Measurements from ENCODE around the gene MAMDC4.
A peak's percentile ranks its signal among the peaks of the same experiment; 100 is the strongest.

MAMDC4 gene

GRCh38 chr9:136838314-136839228, 13.6 kb upstream of the MAMDC4 start:
- H3K36me3 ChIP-seq (ENCODE audit: control insufficient read depth in 2 of 2, insufficient read depth in 1 of 2, low read length in 2 of 2) = peaks cover 0 to 44% of the 10 kb centered on the region in 2 experiments; a peak in 2 of 3 replicates
- POLR2A ChIA-PET = no interaction called here
- no peaks in the 10 kb centered on the region for H3K9me3 ChIP-seq (ENCODE audit: control insufficient read depth, insufficient read depth, low read depth, low read length)
- TF ChIP-seq ZBTB6 (tag by site-specific recombination; IDR thresholded peaks at IDR 0.05) = peak; percentile 70; the same call in 1 of the 2 replicates
- peak; percentile 66 for TF ChIP-seq ZNF335 (tag by site-specific recombination; conservative IDR thresholded peaks at IDR 0.05)
- 0 out of 2 replicates have a peak, but pooled peaks have one; percentile 11 for TF ChIP-seq GLIS1 (tag by site-specific recombination; IDR thresholded peaks at IDR 0.05)
- peak; percentile 64 for TF ChIP-seq GLIS2 (tag by site-specific recombination; IDR thresholded peaks at IDR 0.05)
- TF ChIP-seq TCF7L2 (IDR thresholded peaks at IDR 0.05; ENCODE audit: borderline replicate concordance, low read depth, low read length) = no peak
- CTCF ChIA-PET = interaction anchor here (1.1 kb wide), 1 partner anchor 168 kb away, joined by 3 read pairs; no protein-coding TSS in a partner anchor
- no peak overlapping the region for H3K4me3 ChIP-seq (ENCODE audit: low read depth, low read length)
- 0 out of 2 replicates have a peak, but pooled peaks cover 5% of the 10 kb centered on the region for H3K4me1 ChIP-seq (ENCODE audit: control insufficient read depth, insufficient read depth, low read length)
- H3K27ac ChIP-seq (ENCODE audit: extremely low read depth, low read depth, low read length) = no peak overlapping the region

- POLR2A ChIA-PET = interaction anchor here (0.5 to 1.2 kb wide), 3 partner anchors 20 to 183 kb away, joined by 3 to 4 read pairs (median 4); no protein-coding TSS in a partner anchor
- Histone ChIP-seq H3K27ac (ENCODE audit: extremely low read depth, low read depth, low read length) (no peak overlapping the region), H3K4me3 (ENCODE audit: low read depth, low read length) (no peak overlapping the region), H3K9me3 (ENCODE audit: control insufficient read depth, insufficient read depth, low read depth, low read length) (no peaks in the 10 kb centered on the region), H3K4me1 (ENCODE audit: control insufficient read depth, insufficient read depth, low read length) (0 out of 2 replicates have a peak, but pooled peaks cover 5% of the 10 kb centered on the region), H3K36me3 (ENCODE audit: control insufficient read depth in 2 of 2, insufficient read depth in 1 of 2, low read length in 2 of 2) (peaks cover 0 to 40% of the 10 kb centered on the region in 2 experiments; a peak in 2 of 3 replicates)
- CTCF ChIA-PET = interaction anchor here (0.7 to 3.3 kb wide), 5 partner anchors 8 to 196 kb away, joined by 3 to 13 read pairs (median 3); no protein-coding TSS in a partner anchor
- TF ChIP-seq PRDM1 (tag by site-specific recombination; IDR thresholded peaks at IDR 0.05) = no peak
- TF ChIP-seq ZNF623 (tag by site-specific recombination; IDR thresholded peaks at IDR 0.05) = no peak
- no peak for TF ChIP-seq ZEB2 (tag by site-specific recombination; IDR thresholded peaks at IDR 0.05)
- no peak for TF ChIP-seq ZNF274 (IDR thresholded peaks at IDR 0.05; ENCODE audit: low read length)
- no peak for TF ChIP-seq ZNF274 (tag by site-specific recombination; IDR thresholded peaks at IDR 0.05; ENCODE audit: borderline replicate concordance)
- no peak for TF ChIP-seq ZNF391 (tag by site-specific recombination; IDR thresholded peaks at IDR 0.05; ENCODE audit: borderline replicate concordance, low read depth)
- TF ChIP-seq ZNF707 (tag by site-specific recombination; IDR thresholded peaks at IDR 0.05) = no peak
- TF ChIP-seq, protein P1, sequence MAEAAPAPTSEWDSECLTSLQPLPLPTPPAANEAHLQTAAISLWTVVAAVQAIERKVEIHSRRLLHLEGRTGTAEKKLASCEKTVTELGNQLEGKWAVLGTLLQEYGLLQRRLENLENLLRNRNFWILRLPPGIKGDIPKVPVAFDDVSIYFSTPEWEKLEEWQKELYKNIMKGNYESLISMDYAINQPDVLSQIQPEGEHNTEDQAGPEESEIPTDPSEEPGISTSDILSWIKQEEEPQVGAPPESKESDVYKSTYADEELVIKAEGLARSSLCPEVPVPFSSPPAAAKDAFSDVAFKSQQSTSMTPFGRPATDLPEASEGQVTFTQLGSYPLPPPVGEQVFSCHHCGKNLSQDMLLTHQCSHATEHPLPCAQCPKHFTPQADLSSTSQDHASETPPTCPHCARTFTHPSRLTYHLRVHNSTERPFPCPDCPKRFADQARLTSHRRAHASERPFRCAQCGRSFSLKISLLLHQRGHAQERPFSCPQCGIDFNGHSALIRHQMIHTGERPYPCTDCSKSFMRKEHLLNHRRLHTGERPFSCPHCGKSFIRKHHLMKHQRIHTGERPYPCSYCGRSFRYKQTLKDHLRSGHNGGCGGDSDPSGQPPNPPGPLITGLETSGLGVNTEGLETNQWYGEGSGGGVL (tag by site-specific recombination; IDR thresholded peaks at IDR 0.05) = no peak
- TF ChIP-seq FEZF1 (tag by site-specific recombination; IDR thresholded peaks at IDR 0.05) = no peak
- no peak for TF ChIP-seq ZNF777 (tag by site-specific recombination; IDR thresholded peaks at IDR 0.05; ENCODE audit: borderline replicate concordance)
- TF ChIP-seq KLF1 (tag by site-specific recombination; IDR thresholded peaks at IDR 0.05) = 0 out of 2 replicates have a peak, but pooled peaks have one; percentile 7
- TF ChIP-seq SETDB1 (IDR thresholded peaks at IDR 0.05; ENCODE audit: insufficient read length, low read length) = no peak
- no peak for TF ChIP-seq ZNF16 (tag by site-specific recombination; IDR thresholded peaks at IDR 0.05; ENCODE audit: low read depth)
- TF ChIP-seq ZNF114 (tag by site-specific recombination; IDR thresholded peaks at IDR 0.05) = no peak
- TF ChIP-seq, protein P2, sequence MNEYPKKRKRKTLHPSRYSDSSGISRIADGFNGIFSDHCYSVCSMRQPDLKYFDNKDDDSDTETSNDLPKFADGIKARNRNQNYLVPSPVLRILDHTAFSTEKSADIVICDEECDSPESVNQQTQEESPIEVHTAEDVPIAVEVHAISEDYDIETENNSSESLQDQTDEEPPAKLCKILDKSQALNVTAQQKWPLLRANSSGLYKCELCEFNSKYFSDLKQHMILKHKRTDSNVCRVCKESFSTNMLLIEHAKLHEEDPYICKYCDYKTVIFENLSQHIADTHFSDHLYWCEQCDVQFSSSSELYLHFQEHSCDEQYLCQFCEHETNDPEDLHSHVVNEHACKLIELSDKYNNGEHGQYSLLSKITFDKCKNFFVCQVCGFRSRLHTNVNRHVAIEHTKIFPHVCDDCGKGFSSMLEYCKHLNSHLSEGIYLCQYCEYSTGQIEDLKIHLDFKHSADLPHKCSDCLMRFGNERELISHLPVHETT (tag by site-specific recombination; IDR thresholded peaks at IDR 0.05) = no peak
- peak; percentile 21; the same call in 1 of the 2 replicates for TF ChIP-seq GLIS2 (tag by site-specific recombination; IDR thresholded peaks at IDR 0.05)
- TF ChIP-seq KLF7 (tag by site-specific recombination; IDR thresholded peaks at IDR 0.05; ENCODE audit: borderline replicate concordance) = 0 out of 2 replicates have a peak, but pooled peaks have one; percentile 20
- 0 out of 2 replicates have a peak, but pooled peaks have one; percentile 71 for TF ChIP-seq BCL11B (tag by site-specific recombination; IDR thresholded peaks at IDR 0.05; ENCODE audit: low read depth)
- TF ChIP-seq ZNF776 (tag by site-specific recombination; IDR thresholded peaks at IDR 0.05; ENCODE audit: borderline replicate concordance) = no peak
- 0 out of 2 replicates have a peak, but pooled peaks have one; percentile 37 for TF ChIP-seq BCL11A (tag by site-specific recombination; IDR thresholded peaks at IDR 0.05; ENCODE audit: low read depth)
- TF ChIP-seq ZFHX2 (tag by site-specific recombination; conservative IDR thresholded peaks at IDR 0.05) = peak; percentile 44
- TF ChIP-seq, protein P3, sequence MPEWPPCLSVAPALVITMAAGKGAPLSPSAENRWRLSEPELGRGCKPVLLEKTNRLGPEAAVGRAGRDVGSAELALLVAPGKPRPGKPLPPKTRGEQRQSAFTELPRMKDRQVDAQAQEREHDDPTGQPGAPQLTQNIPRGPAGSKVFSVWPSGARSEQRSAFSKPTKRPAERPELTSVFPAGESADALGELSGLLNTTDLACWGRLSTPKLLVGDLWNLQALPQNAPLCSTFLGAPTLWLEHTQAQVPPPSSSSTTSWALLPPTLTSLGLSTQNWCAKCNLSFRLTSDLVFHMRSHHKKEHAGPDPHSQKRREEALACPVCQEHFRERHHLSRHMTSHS (tag by site-specific recombination; IDR thresholded peaks at IDR 0.05) = no peak
Observed at GRCh38 chr9:136839229-136840139, 12.7 kb upstream of the MAMDC4 start.
